SW 1271 (cell line): ENCODE measurements around the gene BCO2.
"Not testable (repeated sequence)": the region's sequence is repeated elsewhere in the genome, so short reads cannot be mapped to it uniquely, and the experiment has no call there.

ENCODE experiments used
- DNase-seq, 2 experiments: peaks; one replicate each; lab custom pipeline; 2025; lab: John Stamatoyannopoulos, UW

Gene BCO2

GRCh38 chr11:112167145-112167544 is 8.2 kb upstream of the BCO2 start, which contains the start of gene TEX12:
Gene TEX12 (plus strand): TSS chr11:112167372. CDS start chr11:112169269, 1,897 bp downstream.
- no peak for DNase-seq

GRCh38 chr11:112172362-112172994 is 2.8 kb upstream of the BCO2 start:
- DNase-seq, result no peak

GRCh38 chr11:112173152-112173551 is 2.2 kb upstream of the BCO2 start:
- no peak for DNase-seq

- no peak for DNase-seq
Observed at GRCh38 chr11:112175599-112175952, 264 bp downstream of the BCO2 start.

- DNase-seq, result no peak
Observed at GRCh38 chr11:112176077-112176476, 765 bp downstream of the BCO2 start.

- no peak for DNase-seq
Observed at GRCh38 chr11:112177589-112177988, 2.3 kb downstream of the BCO2 start.

GRCh38 chr11:112178428-112178827 is 3.1 kb downstream of the BCO2 start:
- DNase-seq, result no peak

- no peak for DNase-seq
Observed at GRCh38 chr11:112178936-112179335, 3.6 kb downstream of the BCO2 start.

GRCh38 chr11:112179601-112180000 is 4.3 kb downstream of the BCO2 start:
- no peak for DNase-seq

- no peak for DNase-seq
Observed at GRCh38 chr11:112182867-112183266, 7.6 kb downstream of the BCO2 start.

GRCh38 chr11:112185883-112186282 is 10.6 kb downstream of the BCO2 start:
- no peak for DNase-seq

- DNase-seq, result no peak
Observed at GRCh38 chr11:112186304-112186703, 11.0 kb downstream of the BCO2 start.

GRCh38 chr11:112195113-112195512 is 19.8 kb downstream of the BCO2 start:
- DNase-seq, result not testable (repeated sequence)

- no peak for DNase-seq
Observed at GRCh38 chr11:112195951-112196351, 20.6 kb downstream of the BCO2 start.

- no peak for DNase-seq
Observed at GRCh38 chr11:112196519-112197087, 21.3 kb downstream of the BCO2 start.

GRCh38 chr11:112199101-112199500 is 23.8 kb downstream of the BCO2 start:
- not testable (repeated sequence) for DNase-seq

GRCh38 chr11:112200252-112200651 is 24.9 kb downstream of the BCO2 start:
- no peak for DNase-seq

- no peak for DNase-seq
Observed at GRCh38 chr11:112206071-112206470, 30.8 kb downstream of the BCO2 start.

- DNase-seq, result no peak
Observed at GRCh38 chr11:112210890-112211289, 35.6 kb downstream of the BCO2 start.

- DNase-seq, result no peak
Observed at GRCh38 chr11:112211536-112211935, 36.2 kb downstream of the BCO2 start.

- DNase-seq, result no peak
Observed at GRCh38 chr11:112212290-112212689, 37.0 kb downstream of the BCO2 start.

GRCh38 chr11:112212710-112213109 is 37.4 kb downstream of the BCO2 start:
- DNase-seq, result no peak

- no peak for DNase-seq
Observed at GRCh38 chr11:112213753-112214152, 38.4 kb downstream of the BCO2 start.

GRCh38 chr11:112215621-112216020 is 40.3 kb downstream of the BCO2 start:
- no peak for DNase-seq
